NK-92 (cell line): ENCODE results near the gene OVCA2.
A peak's percentile ranks its signal among the peaks of the same experiment; 100 is the strongest.
"Not testable (repeated sequence)": the region's sequence is repeated elsewhere in the genome, so short reads cannot be mapped to it uniquely, and the experiment has no call there.

Source experiments
- DNase-seq: peaks from one replicate; lab custom pipeline; 2025; ENCODE audit not compliant: unreplicated experiment; lab: John Stamatoyannopoulos, UW

Gene OVCA2

GRCh38 chr17:2013220-2013993, 28.4 kb upstream of the OVCA2 start:
- DNase-seq: not testable (repeated sequence)

GRCh38 chr17:2013994-2014317, 27.9 kb upstream of the OVCA2 start:
- no peak for DNase-seq

GRCh38 chr17:2015314-2015713, 26.5 kb upstream of the OVCA2 start:
- DNase-seq: no peak

GRCh38 chr17:2016494-2016893, 25.3 kb upstream of the OVCA2 start:
- DNase-seq: no peak

- DNase-seq: no peak
Measured at GRCh38 chr17:2017274-2017941, 24.4 kb upstream of the OVCA2 start.

- DNase-seq: no peak
Measured at GRCh38 chr17:2018716-2019510, 22.9 kb upstream of the OVCA2 start.

- DNase-seq: no peak
Measured at GRCh38 chr17:2019723-2020122, 22.1 kb upstream of the OVCA2 start.

GRCh38 chr17:2020721-2021120, 21.1 kb upstream of the OVCA2 start:
- DNase-seq: no peak

GRCh38 chr17:2022647-2023240, 19.1 kb upstream of the OVCA2 start:
- no peak for DNase-seq

GRCh38 chr17:2023256-2023655, 18.6 kb upstream of the OVCA2 start:
- no peak for DNase-seq

GRCh38 chr17:2023692-2024571, 17.9 kb upstream of the OVCA2 start:
- no peak for DNase-seq

- no peak for DNase-seq
Measured at GRCh38 chr17:2024572-2025219, 17.1 kb upstream of the OVCA2 start.

GRCh38 chr17:2025220-2025621, 16.6 kb upstream of the OVCA2 start, which contains the start of gene RTN4RL1:
Gene RTN4RL1, minus strand, starts transcription at chr17:2025334. Its CDS starts 469 bp downstream, at chr17:2024865.
- no peak for DNase-seq

- no peak for DNase-seq
Measured at GRCh38 chr17:2025622-2026309, 16.1 kb upstream of the OVCA2 start.

- DNase-seq: no peak
Measured at GRCh38 chr17:2027528-2028233, 14.1 kb upstream of the OVCA2 start.

GRCh38 chr17:2028234-2028614, 13.6 kb upstream of the OVCA2 start:
- DNase-seq: no peak

GRCh38 chr17:2028737-2029136, 13.1 kb upstream of the OVCA2 start:
- DNase-seq: no peak

- DNase-seq: peak; percentile 31
Measured at GRCh38 chr17:2029911-2030778, 11.7 kb upstream of the OVCA2 start, which contains the start of gene DPH1. Gene DPH1, plus strand, starts transcription at chr17:2030153. Its CDS starts 17 bp downstream, at chr17:2030170.
